Mucosa of stomach (tissue), 1 donor: ENCODE measurements around the gene FER.
A peak's percentile ranks its signal among the peaks of the same experiment; 100 is the strongest.

ENCODE experiments used
- H3K27me3 ChIP-seq: one replicate; pipeline ENCODE4 v1.7.0; 2013; ENCODE audit warnings: mild to moderate bottlenecking, low read length; ENCODE audit not compliant: control insufficient read depth, insufficient read depth
- H3K36me3 ChIP-seq: one replicate; pipeline ENCODE4 v1.7.0; 2013; ENCODE audit warnings: low read length; ENCODE audit not compliant: control insufficient read depth, insufficient read depth
- H3K4me1 ChIP-seq: one replicate; pipeline ENCODE4 v1.7.0; 2013; ENCODE audit warnings: mild to moderate bottlenecking, low read length; ENCODE audit not compliant: control insufficient read depth, insufficient read depth
- H3K4me3 ChIP-seq: one replicate; pipeline ENCODE4 v1.7.0; 2013; ENCODE audit warnings: low read length
- H3K9ac ChIP-seq: one replicate; pipeline ENCODE4 v1.7.0; 2013; ENCODE audit warnings: mild to moderate bottlenecking, low read length, moderate library complexity
- H3K9me3 ChIP-seq: one replicate; pipeline ENCODE4 v1.7.0; 2013; ENCODE audit warnings: mild to moderate bottlenecking, low read length, moderate library complexity; ENCODE audit not compliant: control insufficient read depth
- donor health status: Pancreatic carcinoma.

FER gene

GRCh38 chr5:108728566-108729241 is 19.0 kb upstream of the FER start:
- Histone ChIP-seq H3K36me3 (no peaks in the 10 kb centered on the region), H3K9me3 (no peaks in the 10 kb centered on the region), H3K4me1 (peaks cover 9% of the 10 kb centered on the region), H3K4me3 (peak overlapping the region; percentile 57), H3K9ac (peak overlapping the region; percentile 90), H3K27me3 (no peaks in the 10 kb centered on the region)

- Histone ChIP-seq H3K4me1 (peaks cover 9% of the 10 kb centered on the region), H3K9me3 (no peaks in the 10 kb centered on the region), H3K27me3 (no peaks in the 10 kb centered on the region), H3K4me3 (no peak overlapping the region), H3K36me3 (no peaks in the 10 kb centered on the region), H3K9ac (no peak overlapping the region)
Observed at GRCh38 chr5:108729242-108729615, 18.5 kb upstream of the FER start.

GRCh38 chr5:108730617-108731340 is 16.9 kb upstream of the FER start:
- Histone ChIP-seq H3K4me1 (peaks cover 9% of the 10 kb centered on the region), H3K36me3 (no peaks in the 10 kb centered on the region), H3K4me3 (no peak overlapping the region), H3K27me3 (no peaks in the 10 kb centered on the region), H3K9me3 (no peaks in the 10 kb centered on the region), H3K9ac (no peak overlapping the region)

- no peaks in the 10 kb centered on the region for H3K9me3 ChIP-seq
- H3K4me1 ChIP-seq, result no peaks in the 10 kb centered on the region
- H3K4me3 ChIP-seq, result no peak overlapping the region
- H3K27me3 ChIP-seq, result no peaks in the 10 kb centered on the region
- no peaks in the 10 kb centered on the region for H3K36me3 ChIP-seq
- no peak overlapping the region for H3K9ac ChIP-seq
Observed at GRCh38 chr5:108735790-108736189, 11.9 kb upstream of the FER start.

GRCh38 chr5:108736855-108737254 is 10.8 kb upstream of the FER start:
- H3K27me3 ChIP-seq, result no peaks in the 10 kb centered on the region
- H3K4me1 ChIP-seq, result no peaks in the 10 kb centered on the region
- no peak overlapping the region for H3K9ac ChIP-seq
- H3K4me3 ChIP-seq, result no peak overlapping the region
- H3K36me3 ChIP-seq, result no peaks in the 10 kb centered on the region
- H3K9me3 ChIP-seq, result no peaks in the 10 kb centered on the region

GRCh38 chr5:108739376-108739775 is 8.3 kb upstream of the FER start:
- H3K27me3 ChIP-seq, result no peaks in the 10 kb centered on the region
- H3K36me3 ChIP-seq, result no peaks in the 10 kb centered on the region
- no peak overlapping the region for H3K4me3 ChIP-seq
- H3K9me3 ChIP-seq, result no peaks in the 10 kb centered on the region
- H3K4me1 ChIP-seq, result no peaks in the 10 kb centered on the region
- no peak overlapping the region for H3K9ac ChIP-seq

- no peaks in the 10 kb centered on the region for H3K36me3 ChIP-seq
- no peaks in the 10 kb centered on the region for H3K4me1 ChIP-seq
- no peak overlapping the region for H3K9ac ChIP-seq
- H3K9me3 ChIP-seq, result no peaks in the 10 kb centered on the region
- no peaks in the 10 kb centered on the region for H3K27me3 ChIP-seq
- no peak overlapping the region for H3K4me3 ChIP-seq
Observed at GRCh38 chr5:108739906-108740305, 7.8 kb upstream of the FER start.

- Histone ChIP-seq H3K27me3 (no peaks in the 10 kb centered on the region), H3K4me3 (no peak overlapping the region), H3K4me1 (no peaks in the 10 kb centered on the region), H3K36me3 (no peaks in the 10 kb centered on the region), H3K9ac (no peak overlapping the region), H3K9me3 (no peaks in the 10 kb centered on the region)
Observed at GRCh38 chr5:108743319-108743718, 4.4 kb upstream of the FER start.

GRCh38 chr5:108743846-108744245 is 3.9 kb upstream of the FER start:
- no peak overlapping the region for H3K9ac ChIP-seq
- H3K4me3 ChIP-seq, result no peak overlapping the region
- H3K9me3 ChIP-seq, result no peaks in the 10 kb centered on the region
- H3K36me3 ChIP-seq, result no peaks in the 10 kb centered on the region
- no peaks in the 10 kb centered on the region for H3K4me1 ChIP-seq
- no peaks in the 10 kb centered on the region for H3K27me3 ChIP-seq

GRCh38 chr5:108747111-108747773 is 455 bp upstream of the FER start:
- peak overlapping the region; percentile 60 for H3K4me3 ChIP-seq
- no peaks in the 10 kb centered on the region for H3K4me1 ChIP-seq
- H3K9me3 ChIP-seq, result no peaks in the 10 kb centered on the region
- no peaks in the 10 kb centered on the region for H3K27me3 ChIP-seq
- no peaks in the 10 kb centered on the region for H3K36me3 ChIP-seq
- H3K9ac ChIP-seq, result peak overlapping the region; percentile 96

GRCh38 chr5:108748401-108749127 is 867 bp downstream of the FER start:
- Histone ChIP-seq H3K27me3 (no peaks in the 10 kb centered on the region), H3K4me1 (no peaks in the 10 kb centered on the region), H3K9me3 (no peaks in the 10 kb centered on the region), H3K4me3 (peak overlapping the region; percentile 60), H3K36me3 (no peaks in the 10 kb centered on the region), H3K9ac (peak overlapping the region; percentile 96)
